Hematopoietic multipotent progenitor cell treated with erythropoietin and hydrocortisone succinate and interleukin-3 and kit ligand, for 4 days (in vitro differentiated cells): ENCODE data around the gene POLL.

Source experiments
- DNase-seq: peaks from one replicate; pipeline ENCODE4 v3.0.0-alpha.2; 2015

Gene POLL

GRCh38 chr10:101573885-101574753, 13.9 kb downstream of the POLL start:
- no peak for DNase-seq

GRCh38 chr10:101572785-101573184, 15.3 kb downstream of the POLL start:
- DNase-seq: no peak

- DNase-seq: no peak
Observed at GRCh38 chr10:101572126-101572525, 15.9 kb downstream of the POLL start.

- DNase-seq: no peak
Observed at GRCh38 chr10:101571271-101571925, 16.7 kb downstream of the POLL start.

- peak; percentile 61 for DNase-seq
Observed at GRCh38 chr10:101570428-101571270, 17.4 kb downstream of the POLL start.

GRCh38 chr10:101569622-101570427, 18.2 kb downstream of the POLL start:
- DNase-seq: peak; percentile 89

GRCh38 chr10:101569323-101569621, 18.8 kb downstream of the POLL start:
- DNase-seq: no peak

- no peak for DNase-seq
Observed at GRCh38 chr10:101568054-101568745, 19.9 kb downstream of the POLL start.

GRCh38 chr10:101567165-101568006, 20.7 kb downstream of the POLL start:
- no peak for DNase-seq

- peak; percentile 74 for DNase-seq
Observed at GRCh38 chr10:101566333-101567164, 21.5 kb downstream of the POLL start.

- no peak for DNase-seq
Observed at GRCh38 chr10:101565936-101566332, 22.1 kb downstream of the POLL start.

- no peak for DNase-seq
Observed at GRCh38 chr10:101565370-101565900, 22.6 kb downstream of the POLL start.

GRCh38 chr10:101564490-101564991, 23.5 kb downstream of the POLL start:
- DNase-seq: no peak

- DNase-seq: no peak
Observed at GRCh38 chr10:101563497-101564040, 24.5 kb downstream of the POLL start.

GRCh38 chr10:101563007-101563406, 25.1 kb downstream of the POLL start:
- DNase-seq: no peak

GRCh38 chr10:101562231-101562630, 25.8 kb downstream of the POLL start:
- no peak for DNase-seq

GRCh38 chr10:101561068-101561915, 26.8 kb downstream of the POLL start:
- no peak for DNase-seq
